CD14-positive monocyte (primary cell): Measurements from ENCODE around the gene ANKRD55. TPM values are rescaled to one million over a fixed set of nuclear protein-coding genes. Genes with fewer than 3 reads are reported as not detected.
A peak's percentile ranks its signal among the peaks of the same experiment; 100 is the strongest.

ENCODE experiments used
- DNase-seq, 3 donors: peaks; one replicate each; pipeline ENCODE4 v3.0.0-alpha.2; 2011 to 2022
- H2AFZ ChIP-seq: 2 replicates; pipeline ENCODE4 v1.6.0; 2012; ENCODE audit warnings: mild to moderate bottlenecking, low read depth, low read length, inconsistent platforms; ENCODE audit not compliant: insufficient read depth, poor library complexity, severe bottlenecking
- H3K27ac ChIP-seq, 2 donors: 1 replicate in 1 of 2; 2 replicates in 1 of 2; pipeline ENCODE4 v1.5.1; 2012 to 2013; ENCODE audit warnings: low read length in 2 of 2, control low read depth in 1 of 2, inconsistent platforms in 1 of 2, low read depth in 1 of 2, mild to moderate bottlenecking in 1 of 2
- H3K27me3 ChIP-seq, 2 donors: one replicate each; pipeline versions ENCODE4 v1.6.0 to v1.6.1; 2011 to 2013; ENCODE audit warnings: low read length in 2 of 2; ENCODE audit not compliant: control insufficient read depth in 2 of 2, insufficient read depth in 2 of 2
- H3K36me3 ChIP-seq, 2 donors: replicated peaks in 1 of 2; 1 replicate in 1 of 2; 2 replicates in 1 of 2; pipeline versions ENCODE4 v1.5.1 to v1.6.1; 2012 to 2013; ENCODE audit warnings: low read length in 2 of 2, control low read depth in 1 of 2, inconsistent platforms in 1 of 2, mild to moderate bottlenecking in 1 of 2; ENCODE audit not compliant: insufficient read depth in 2 of 2, control insufficient read depth in 1 of 2
- H3K4me1 ChIP-seq, 2 donors: 1 replicate in 1 of 2; 2 replicates in 1 of 2; pipeline versions ENCODE4 v1.5.1 to v1.6.1; 2012 to 2013; ENCODE audit warnings: low read length in 2 of 2, control low read depth in 1 of 2, inconsistent platforms in 1 of 2, mild to moderate bottlenecking in 1 of 2, moderate library complexity in 1 of 2; ENCODE audit not compliant: insufficient read depth in 2 of 2, control insufficient read depth in 1 of 2
- H3K4me2 ChIP-seq: replicated peaks from 2 replicates; pipeline ENCODE3; 2012; ENCODE audit warnings: low read length, moderate library complexity, mild to moderate bottlenecking; ENCODE audit not compliant: poor library complexity, severe bottlenecking; ENCODE audit errors: extremely low read depth
- H3K4me3 ChIP-seq, 3 experiments: fragments of 200-600 bp in 1 of 3; sonication (generic) in 1 of 3; replicated peaks in 1 of 3; 1 replicate in 2 of 3; 2 replicates in 1 of 3; pipeline ENCODE4 v1.5.1; 2011 to 2013; ENCODE audit warnings: low read length in 3 of 3, mild to moderate bottlenecking in 3 of 3, control low read depth in 2 of 3, low read depth in 2 of 3, inconsistent platforms in 1 of 3, moderate library complexity in 1 of 3
- H3K79me2 ChIP-seq: 2 replicates; pipeline ENCODE4 v1.6.0; 2012; ENCODE audit warnings: mild to moderate bottlenecking, control low read depth, inconsistent platforms, low read length, moderate library complexity; ENCODE audit not compliant: insufficient read depth
- H3K9ac ChIP-seq: 2 replicates; pipeline ENCODE4 v1.6.0; 2017; ENCODE audit warnings: low read length, mild to moderate bottlenecking; ENCODE audit not compliant: insufficient read depth, poor library complexity, severe bottlenecking
- H3K9me3 ChIP-seq, 2 donors: replicated peaks in 1 of 2; 1 replicate in 1 of 2; 2 replicates in 1 of 2; pipeline versions ENCODE4 v1.5.1 to v1.6.1; 2012 to 2013; ENCODE audit warnings: low read length in 2 of 2, control low read depth in 1 of 2; ENCODE audit not compliant: control insufficient read depth in 1 of 2, insufficient read depth in 1 of 2
- H4K20me1 ChIP-seq: 2 replicates; pipeline ENCODE4 v1.6.0; 2012; ENCODE audit warnings: mild to moderate bottlenecking, low read length, control low read depth, moderate library complexity; ENCODE audit not compliant: insufficient read depth
- H3K27ac Mint-ChIP-seq, 7 donors: one replicate each; pipeline ENCODE4 v1.8.0; 2020; ENCODE audit warnings: mild to moderate bottlenecking in 7 of 7, mixed read lengths in 7 of 7, moderate library complexity in 6 of 7, inconsistent platforms in 2 of 7
- H3K27me3 Mint-ChIP-seq, 3 donors: one replicate each; pipeline ENCODE4 v1.8.0; 2021 to 2022; ENCODE audit warnings: low read depth in 3 of 3, mild to moderate bottlenecking in 3 of 3, mixed read lengths in 3 of 3, moderate library complexity in 3 of 3, inconsistent platforms in 1 of 3
- H3K36me3 Mint-ChIP-seq, 2 donors: one replicate each; pipeline ENCODE4 v1.8.0; 2020; ENCODE audit warnings: mixed read lengths in 2 of 2, inconsistent platforms in 1 of 2, mild to moderate bottlenecking in 1 of 2
- H3K4me1 Mint-ChIP-seq: one replicate; pipeline ENCODE4 v1.8.0; 2020; ENCODE audit warnings: mild to moderate bottlenecking, mixed read lengths
- H3K4me3 Mint-ChIP-seq, 2 donors: one replicate each; pipeline ENCODE4 v1.8.0; 2020; ENCODE audit warnings: mild to moderate bottlenecking in 2 of 2, mixed read lengths in 2 of 2, moderate library complexity in 1 of 2
- H3K9me3 Mint-ChIP-seq, 7 donors: one replicate each; pipeline ENCODE4 v1.8.0; 2020 to 2022; ENCODE audit warnings: mixed read lengths in 7 of 7, mild to moderate bottlenecking in 6 of 7, moderate library complexity in 6 of 7, inconsistent platforms in 2 of 7
- WGBS: methylation state at CpG from one replicate; pipeline ENCODE4 v1.1.5; 2013; ENCODE audit warnings: missing lambda C conversion rate; ENCODE audit not compliant: insufficient coverage; 5-methylcytosine and 5-hydroxymethylcytosine counted together
- intact Hi-C, 2 donors: fragments of 100-400 bp; cut with micrococcal nuclease; formaldehyde crosslinking; loops; one replicate each; pipeline versions ENCODE4 v1.15.0 to v1.15.1; 2023
- polyA plus RNA-seq, 3 donors: library from polyadenylated mRNA; depleted of rRNA in 1 of 3; unstranded in 2 of 3; stranded (reverse) in 1 of 3; fragments of 300-500 nt in 2 of 3; fragments of >200 nt in 1 of 3; fragmentation: Illumina TruSeq in 2 of 3; gene quantifications; 1 replicate in 2 of 3; 2 replicates in 1 of 3; pipeline ENCODE4 v1.2.3, GENCODE V29; 2012 to 2021
- TF ChIP-seq, protein P1 (sequence below): fragments of 200-600 bp; IDR thresholded peaks from one replicate; pipeline ENCODE4 v1.8.0; 2022; ENCODE audit warnings: antibody characterized with exemption, mild to moderate bottlenecking

ANKRD55 gene
- polyA plus RNA-seq, 3 donors = 0.20 to 0.55 (median 0.28) TPM

DNA sequence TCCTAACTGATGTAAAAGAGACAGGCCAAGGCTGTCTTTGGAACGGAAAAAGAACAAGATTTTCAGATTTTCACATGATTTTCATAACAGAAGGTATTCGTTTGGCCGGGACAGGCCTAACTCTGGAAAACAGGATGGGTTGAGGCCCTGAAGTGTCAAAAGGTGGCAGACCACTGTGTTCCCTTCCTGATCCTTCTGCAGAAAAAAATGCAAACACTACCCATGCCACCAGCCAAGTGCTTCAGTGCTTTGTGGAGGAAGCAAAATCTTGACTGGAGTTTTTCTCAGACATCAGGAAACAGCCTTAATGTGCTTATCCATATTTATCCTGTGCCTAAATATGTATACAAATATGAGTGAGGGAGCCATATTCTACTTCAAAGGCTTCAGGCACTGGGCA lies 124.9 kb downstream of the ANKRD55 start:
- no peaks in the 10 kb centered on the region for H3K27me3 ChIP-seq
- H3K4me3 ChIP-seq = no peak overlapping the region
- peaks cover 13 to 19% of the 10 kb centered on the region in 2 donors for H3K4me1 ChIP-seq
- no peaks in the 10 kb centered on the region for H3K9me3 ChIP-seq
- no peaks in the 10 kb centered on the region for H3K9me3 Mint-ChIP-seq
- TF ChIP-seq, protein P1, sequence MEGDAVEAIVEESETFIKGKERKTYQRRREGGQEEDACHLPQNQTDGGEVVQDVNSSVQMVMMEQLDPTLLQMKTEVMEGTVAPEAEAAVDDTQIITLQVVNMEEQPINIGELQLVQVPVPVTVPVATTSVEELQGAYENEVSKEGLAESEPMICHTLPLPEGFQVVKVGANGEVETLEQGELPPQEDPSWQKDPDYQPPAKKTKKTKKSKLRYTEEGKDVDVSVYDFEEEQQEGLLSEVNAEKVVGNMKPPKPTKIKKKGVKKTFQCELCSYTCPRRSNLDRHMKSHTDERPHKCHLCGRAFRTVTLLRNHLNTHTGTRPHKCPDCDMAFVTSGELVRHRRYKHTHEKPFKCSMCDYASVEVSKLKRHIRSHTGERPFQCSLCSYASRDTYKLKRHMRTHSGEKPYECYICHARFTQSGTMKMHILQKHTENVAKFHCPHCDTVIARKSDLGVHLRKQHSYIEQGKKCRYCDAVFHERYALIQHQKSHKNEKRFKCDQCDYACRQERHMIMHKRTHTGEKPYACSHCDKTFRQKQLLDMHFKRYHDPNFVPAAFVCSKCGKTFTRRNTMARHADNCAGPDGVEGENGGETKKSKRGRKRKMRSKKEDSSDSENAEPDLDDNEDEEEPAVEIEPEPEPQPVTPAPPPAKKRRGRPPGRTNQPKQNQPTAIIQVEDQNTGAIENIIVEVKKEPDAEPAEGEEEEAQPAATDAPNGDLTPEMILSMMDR = no peak
- 100% methylated on average over 1 of the region's 3 CpGs for WGBS
- no peak for DNase-seq
- H3K4me1 Mint-ChIP-seq = peaks cover 25% of the 10 kb centered on the region
- H3K4me3 Mint-ChIP-seq = no peak overlapping the region
- no peak overlapping the region for H3K27ac Mint-ChIP-seq
- peaks cover 3 to 9% of the 10 kb centered on the region in 2 donors for H3K36me3 Mint-ChIP-seq
- H4K20me1 ChIP-seq = no peaks in the 10 kb centered on the region
- H3K27me3 Mint-ChIP-seq = peaks cover 0 to 1% (median 0%) of the 10 kb centered on the region in 3 donors
- H3K27ac ChIP-seq = no peak overlapping the region
- no peak overlapping the region for H3K9ac ChIP-seq
- no peaks in the 10 kb centered on the region for H3K79me2 ChIP-seq
- no peaks in the 10 kb centered on the region for H3K36me3 ChIP-seq
- intact Hi-C loops = no loop called here
- H2AFZ ChIP-seq = no peak overlapping the region
- no peak overlapping the region for H3K4me2 ChIP-seq

DNA sequence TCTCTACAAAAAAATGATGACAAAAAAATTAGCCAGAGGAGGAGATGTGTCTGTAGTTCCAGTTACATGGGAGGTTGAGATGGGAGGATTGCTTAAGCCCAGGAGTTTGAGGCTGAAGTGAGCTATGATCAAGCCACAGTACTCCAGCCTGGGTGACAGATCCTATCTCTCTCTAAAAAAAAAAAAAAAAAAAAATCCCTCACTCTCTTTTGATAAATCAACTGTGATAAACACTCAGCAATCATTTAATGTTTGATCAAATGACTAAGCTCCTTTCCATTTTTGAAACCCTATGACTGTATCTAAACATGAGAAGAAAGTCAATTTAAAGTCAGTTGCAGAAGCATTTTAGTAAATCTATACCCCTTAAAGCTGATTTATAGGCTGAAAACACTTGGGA lies 126.3 kb downstream of the ANKRD55 start:
- Histone ChIP-seq H3K79me2 (no peaks in the 10 kb centered on the region), H3K27me3 (no peaks in the 10 kb centered on the region), H3K27ac (no peak overlapping the region), H3K4me3 (no peak overlapping the region), H2AFZ (no peak overlapping the region), H4K20me1 (no peaks in the 10 kb centered on the region), H3K36me3 (no peaks in the 10 kb centered on the region), H3K4me2 (no peak overlapping the region), H3K4me1 (peaks cover 7 to 8% of the 10 kb centered on the region in 2 donors), H3K9me3 (no peaks in the 10 kb centered on the region), H3K9ac (no peak overlapping the region)
- no peak for DNase-seq
- peaks cover 0 to 1% (median 0%) of the 10 kb centered on the region in 3 donors for H3K27me3 Mint-ChIP-seq
- H3K9me3 Mint-ChIP-seq = no peaks in the 10 kb centered on the region
- peak overlapping the region in 2 of 7 donors; percentile 28 to 51 for H3K27ac Mint-ChIP-seq
- intact Hi-C loops = no loop called here
- H3K4me1 Mint-ChIP-seq = peaks cover 17% of the 10 kb centered on the region
- H3K36me3 Mint-ChIP-seq = peaks cover 3 to 9% of the 10 kb centered on the region in 2 donors
- no peak overlapping the region for H3K4me3 Mint-ChIP-seq
- TF ChIP-seq, protein P1 = no peak
